Cardiac atrium fibroblast (primary cell): Measurements from ENCODE around the gene TSPAN4. TPM values are rescaled to one million over a fixed set of nuclear protein-coding genes. Genes with fewer than 3 reads are reported as not detected.

Experiments
- total RNA-seq: library from RNA; depleted of rRNA; stranded (reverse); fragments of >200 nt; gene quantifications from 2 replicates; pipeline ENCODE4 v1.2.3, GENCODE V29; 2015

The TSPAN4 gene
- 281 and 292 TPM in 2 replicates for total RNA-seq

GRCh38 chr11:842370-843002 is at the start of gene TSPAN4, which contains the start of gene POLR2L:
Gene TSPAN4, plus strand, starts transcription at chr11:842852. Its CDS starts 7,453 bp downstream, at chr11:850305.
Gene POLR2L, minus strand, starts transcription at chr11:842529. Its CDS starts 21 bp downstream, at chr11:842508.

GRCh38 chr11:798093-798713 is 44.4 kb upstream of the TSPAN4 start, which contains the start of gene SLC25A22:
Gene SLC25A22, minus strand, starts transcription at chr11:798281. Its CDS starts 3,275 bp downstream, at chr11:795006.

GRCh38 chr11:809287-810039 is 33.2 kb upstream of the TSPAN4 start, which contains the start of gene RPLP2:
Gene RPLP2, plus strand, starts transcription at chr11:809967. Its CDS starts 268 bp downstream, at chr11:810235.

GRCh38 chr11:818396-819128 is 24.1 kb upstream of the TSPAN4 start, which contains the start of gene PNPLA2:
Gene PNPLA2, plus strand, starts transcription at chr11:818914. Its CDS starts 805 bp downstream, at chr11:819719.

GRCh38 chr11:827897-828192 is 14.8 kb upstream of the TSPAN4 start, which contains the start of gene CRACR2B:
Gene CRACR2B, plus strand, starts transcription at chr11:827919. Its CDS starts 689 bp downstream, at chr11:828608.

GRCh38 chr11:832529-833113 is 10.0 kb upstream of the TSPAN4 start, which contains the start of gene CD151:
Gene CD151, plus strand, starts transcription at chr11:832952. Its CDS starts 3,118 bp downstream, at chr11:836070.

GRCh38 chr11:910589-911030 is 68.0 kb downstream of the TSPAN4 start, which contains the start of gene CHID1:
Gene CHID1, minus strand, starts transcription at chr11:910810. Its CDS starts 5,994 bp downstream, at chr11:904816.

Other genes starting within 250 kb of the TSPAN4 start
- 20.4 and 34.1 TPM in 2 replicates for gene IRF7, start 226.9 kb upstream of the TSPAN4 start, total RNA-seq
- not detected in 2 replicates for gene CDHR5, start 217.9 kb upstream of the TSPAN4 start, total RNA-seq
- not detected in 2 replicates for gene SCT, start 215.7 kb upstream of the TSPAN4 start, total RNA-seq
- gene DRD4, start 205.6 kb upstream of the TSPAN4 start, total RNA-seq = not detected in 2 replicates
- gene DEAF1, start 147.6 kb upstream of the TSPAN4 start, total RNA-seq = 25.1 and 28.2 TPM in 2 replicates
- gene TMEM80, start 147.0 kb upstream of the TSPAN4 start, total RNA-seq = 16.6 and 29.0 TPM in 2 replicates
- gene EPS8L2, start 136.6 kb upstream of the TSPAN4 start, total RNA-seq = 11.7 and 14.1 TPM in 2 replicates
- gene TALDO1, start 95.4 kb upstream of the TSPAN4 start, total RNA-seq = 167 and 182 TPM in 2 replicates
- gene GATD1, start 65.4 kb upstream of the TSPAN4 start, total RNA-seq = 39.0 and 42.3 TPM in 2 replicates
- gene CEND1, start 52.8 kb upstream of the TSPAN4 start, total RNA-seq = 0.97 and 2.2 TPM in 2 replicates
- gene SLC25A22, start 44.6 kb upstream of the TSPAN4 start, total RNA-seq = 26.9 and 46.8 TPM in 2 replicates
- gene PIDD1, start 37.6 kb upstream of the TSPAN4 start, total RNA-seq = 5.2 and 7.2 TPM in 2 replicates
- gene RPLP2, start 32.9 kb upstream of the TSPAN4 start, total RNA-seq = 498 and 553 TPM in 2 replicates
- gene PNPLA2, start 23.9 kb upstream of the TSPAN4 start, total RNA-seq = 27.1 and 29.4 TPM in 2 replicates
- 0.32 and 0.72 TPM in 2 replicates for gene CRACR2B, start 14.9 kb upstream of the TSPAN4 start, total RNA-seq
- 654 and 667 TPM in 2 replicates for gene CD151, start 9.9 kb upstream of the TSPAN4 start, total RNA-seq
- gene POLR2L, start 323 bp upstream of the TSPAN4 start, total RNA-seq = 209 and 229 TPM in 2 replicates
- 93.6 and 228 TPM in 2 replicates for gene CHID1, start 68.0 kb downstream of the TSPAN4 start, total RNA-seq
- gene AP2A2, start 83.0 kb downstream of the TSPAN4 start, total RNA-seq = 49.2 and 63.0 TPM in 2 replicates
- not detected in 2 replicates for gene MUC6, start 193.9 kb downstream of the TSPAN4 start, total RNA-seq
- not detected in 2 replicates for gene MUC2, start 232.0 kb downstream of the TSPAN4 start, total RNA-seq